ENCODE measurements around the gene RPS24. TPM values are rescaled to one million over a fixed set of nuclear protein-coding genes. Genes with fewer than 3 reads are reported as not detected.

The RPS24 gene
- total RNA-seq, 1 donor from 2014 or later: 759 TPM

- Mint-ChIP-seq H3K27ac (ENCODE audit: unreplicated experiment) (peak overlapping the region; percentile 93), H3K36me3 (ENCODE audit: low read depth) (peaks cover 22% of the 10 kb centered on the region), H3K9me3 (ENCODE audit: low read depth) (no peaks in the 10 kb centered on the region), H3K4me3 (ENCODE audit: unreplicated experiment) (peak overlapping the region; percentile 98), H3K27me3 (ENCODE audit: low read depth) (no peaks in the 10 kb centered on the region), H3K4me1 (ENCODE audit: low read depth) (peaks cover 37% of the 10 kb centered on the region)
- DNase-seq (ENCODE audit: low spot score): no peak
- TF ChIP-seq CTCF (IDR thresholded peaks at IDR 0.05): no peak
Measured at GRCh38 chr10:78028438-78029268, 5.0 kb upstream of the RPS24 start.

- TF ChIP-seq CTCF (IDR thresholded peaks at IDR 0.05): peak; percentile 90
- no peaks in the 10 kb centered on the region for H3K27me3 Mint-ChIP-seq (ENCODE audit: low read depth)
- H3K36me3 Mint-ChIP-seq (ENCODE audit: low read depth): peaks cover 16% of the 10 kb centered on the region
- H3K4me3 Mint-ChIP-seq (ENCODE audit: unreplicated experiment): peak within 1 kb of the TSS; percentile 98
- H3K9me3 Mint-ChIP-seq (ENCODE audit: low read depth): no peaks in the 10 kb centered on the region
- peak within 1 kb of the TSS; percentile 93 for H3K27ac Mint-ChIP-seq (ENCODE audit: unreplicated experiment)
- peaks cover 43% of the 10 kb centered on the region for H3K4me1 Mint-ChIP-seq (ENCODE audit: low read depth)
- peak; percentile 98 for DNase-seq (ENCODE audit: low spot score)
Measured at GRCh38 chr10:78029269-78030226, 4.1 kb upstream of the RPS24 start, which contains the start of gene POLR3A. Gene POLR3A (minus strand): TSS chr10:78029515. CDS start chr10:78029407, 108 bp downstream.

- Mint-ChIP-seq H3K4me3 (ENCODE audit: unreplicated experiment) (peak overlapping the region; percentile 89), H3K4me1 (ENCODE audit: low read depth) (peaks cover 52% of the 10 kb centered on the region), H3K27ac (ENCODE audit: unreplicated experiment) (peak overlapping the region; percentile 73), H3K36me3 (ENCODE audit: low read depth) (peaks cover 17% of the 10 kb centered on the region), H3K27me3 (ENCODE audit: low read depth) (no peaks in the 10 kb centered on the region), H3K9me3 (ENCODE audit: low read depth) (no peaks in the 10 kb centered on the region)
- DNase-seq (ENCODE audit: low spot score): no peak
- TF ChIP-seq CTCF (IDR thresholded peaks at IDR 0.05): no peak
Measured at GRCh38 chr10:78033387-78033636, 351 bp upstream of the RPS24 start.

DNA sequence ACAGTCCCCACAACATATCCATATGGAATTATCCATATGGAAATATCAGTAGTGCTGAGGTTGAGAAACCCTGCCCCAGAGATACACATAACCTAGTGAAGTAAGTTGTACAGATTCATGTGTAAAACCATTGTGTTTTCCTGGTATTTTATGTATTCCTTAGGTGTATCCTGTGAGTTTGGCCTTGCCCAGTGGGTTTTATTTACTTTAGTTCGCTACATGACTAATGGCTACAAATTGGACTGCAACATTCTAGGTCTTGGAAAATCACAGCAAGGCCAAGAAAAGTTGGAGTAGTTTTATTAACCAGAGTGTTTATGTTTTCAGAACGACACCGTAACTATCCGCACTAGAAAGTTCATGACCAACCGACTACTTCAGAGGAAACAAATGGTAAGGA, 1.4 kb downstream of the RPS24 start:
- Mint-ChIP-seq H3K9me3 (ENCODE audit: low read depth) (no peaks in the 10 kb centered on the region), H3K4me1 (ENCODE audit: low read depth) (peaks cover 43% of the 10 kb centered on the region), H3K27ac (ENCODE audit: unreplicated experiment) (no peak overlapping the region), H3K4me3 (ENCODE audit: unreplicated experiment) (peak overlapping the region; percentile 89), H3K36me3 (ENCODE audit: low read depth) (peaks cover 27% of the 10 kb centered on the region), H3K27me3 (ENCODE audit: low read depth) (no peaks in the 10 kb centered on the region)
- no peak for DNase-seq (ENCODE audit: low spot score)
- no peak for TF ChIP-seq CTCF (IDR thresholded peaks at IDR 0.05)

DNA sequence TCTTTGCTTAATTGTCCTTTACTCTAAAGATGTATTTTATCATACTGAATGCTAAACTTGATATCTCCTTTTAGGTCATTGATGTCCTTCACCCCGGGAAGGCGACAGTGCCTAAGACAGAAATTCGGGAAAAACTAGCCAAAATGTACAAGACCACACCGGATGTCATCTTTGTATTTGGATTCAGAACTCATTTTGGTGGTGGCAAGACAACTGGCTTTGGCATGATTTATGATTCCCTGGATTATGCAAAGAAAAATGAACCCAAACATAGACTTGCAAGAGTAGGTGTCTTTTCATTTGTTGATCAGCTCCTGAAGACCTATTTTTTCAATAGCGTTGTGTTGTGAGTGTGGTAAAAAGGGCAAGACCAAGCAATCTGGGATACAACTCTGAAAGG, 1.8 kb downstream of the RPS24 start:
- peaks cover 41% of the 10 kb centered on the region for H3K4me1 Mint-ChIP-seq (ENCODE audit: low read depth)
- TF ChIP-seq CTCF (IDR thresholded peaks at IDR 0.05): no peak
- peaks cover 29% of the 10 kb centered on the region for H3K36me3 Mint-ChIP-seq (ENCODE audit: low read depth)
- H3K9me3 Mint-ChIP-seq (ENCODE audit: low read depth): no peaks in the 10 kb centered on the region
- no peaks in the 10 kb centered on the region for H3K27me3 Mint-ChIP-seq (ENCODE audit: low read depth)
- H3K27ac Mint-ChIP-seq (ENCODE audit: unreplicated experiment): peak overlapping the region; percentile 45
- DNase-seq (ENCODE audit: low spot score): no peak
- H3K4me3 Mint-ChIP-seq (ENCODE audit: unreplicated experiment): peak overlapping the region; percentile 89
